Heart right ventricle (tissue), 16 donors: ENCODE measurements around the gene ZFPM1. TPM values are rescaled to one million over a fixed set of nuclear protein-coding genes. Genes with fewer than 3 reads are reported as not detected.

Experiments used
- ATAC-seq, 8 donors: fragments of 200-7000 bp; cut with Tn5 transposase; one replicate each; pipeline ENCODE4 v1.9.1; 2020; ENCODE audit warnings: mild to moderate bottlenecking in 8 of 8, moderate library complexity in 8 of 8, moderate number of reproducible peaks in 1 of 8
- DNase-seq, 2 donors: peaks; one replicate each; pipeline ENCODE4 v3.0.0-alpha.2; 2020
- H3K27ac ChIP-seq, 10 donors: fragments of 200-600 bp; sonication (generic) in 2 of 10; one replicate each; pipeline versions ENCODE4 v1.5.0 to v1.8.0; 2020 to 2022; ENCODE audit warnings: mild to moderate bottlenecking in 3 of 10
- H3K27me3 ChIP-seq, 7 donors: fragments of 200-600 bp; one replicate each; pipeline ENCODE4 v1.8.0; 2021 to 2022; ENCODE audit warnings: mild to moderate bottlenecking in 2 of 7
- H3K36me3 ChIP-seq, 9 donors: fragments of 200-600 bp; sonication (generic) in 1 of 9; one replicate each; pipeline versions ENCODE4 v1.5.0 to v1.8.0; 2020 to 2022; ENCODE audit warnings: mild to moderate bottlenecking in 2 of 9
- H3K4me1 ChIP-seq, 9 donors: fragments of 200-600 bp; sonication (generic) in 1 of 9; one replicate each; pipeline versions ENCODE4 v1.5.0 to v1.8.0; 2020 to 2022; ENCODE audit warnings: mild to moderate bottlenecking in 4 of 9
- H3K4me3 ChIP-seq, 10 donors: fragments of 200-600 bp; sonication (generic) in 2 of 10; one replicate each; pipeline versions ENCODE4 v1.5.0 to v1.8.0; 2020 to 2022; ENCODE audit warnings: mild to moderate bottlenecking in 7 of 10, moderate library complexity in 2 of 10
- H3K9me3 ChIP-seq, 11 donors: fragments of 200-600 bp in 10 of 11; sonication (generic) in 2 of 11; one replicate each; pipeline versions ENCODE4 v1.5.0 to v1.8.0; 2013 to 2022; ENCODE audit warnings: mild to moderate bottlenecking in 2 of 11, control low read depth in 1 of 11, moderate library complexity in 1 of 11
- WGBS, 2 donors: extraction: QIAGEN DNeasy Blood & Tissue Kit; methylation state at CpG; one replicate each; pipeline ENCODE4 v1.1.7; 2013; ENCODE audit warnings: inconsistent platforms in 1 of 2; 5-methylcytosine and 5-hydroxymethylcytosine counted together
- intact Hi-C, 10 donors: fragments of 100-400 bp; cut with DNase I; formaldehyde crosslinking; loops; one replicate each; pipeline versions ENCODE4 v1.11.1 to v1.14.2; 2022
- polyA plus RNA-seq, 2 donors: library from polyadenylated mRNA; stranded (reverse); fragments of 200-250 nt; gene quantifications; one replicate each; pipeline ENCODE4 v1.2.3, GENCODE V29; 2013
- total RNA-seq, 10 donors: library from RNA; stranded (reverse); fragmentation: NEBNext Ultra II Directional in 3 of 10; extraction: Animal tissue kit (Norgen Biotek cat#: 25700) in 3 of 10; gene quantifications; one replicate each; pipeline versions ENCODE4 v1.2.1 to v1.2.4, GENCODE V29; 2021 to 2023
- TF ChIP-seq, protein P1 (sequence below), 9 donors: fragments of 200-600 bp; sonication (generic) in 2 of 9; IDR thresholded peaks; one replicate each; pipeline versions ENCODE4 v1.5.0 to v1.8.0; 2021 to 2022; ENCODE audit warnings: antibody characterized with exemption in 9 of 9, mild to moderate bottlenecking in 5 of 9, moderate library complexity in 1 of 9
- donor health status: Arrhythmogenic right ventricular cardiomyopathy.
- donor health status: ischemic (EF 13 %, LVEDD 7.1; RV severe dilation, severe dysfunction).
- donor health status: healthy with polysubstance abuse.
- donor health status: DM: no; HTN: yes; CAD: no.
- donor health status: DM: no; HTN: no; CAD: no.
- donor health status: ischemic (EF 25% LVEDD 6.9; RV normal size, moderate dysfunction).
- donor health status: ischemic (EF 25% LVEDD 5.7; RV mildly dilated, moderate dysfunction).
- donor health status: healthy.
- donor health status: DM: yes; HTN: yes; CAD: no.
- donor health status: Ischemic cardiomyopathy.
- donor health status: ischemic (EF 35%, LVEDD 5.7; RV mildly dilated, moderate dysfunction).
- donor health status: nonischemic (EF 11% LVEDD 7.7; RV severe dilation, severe dysfunction).
- donor health status: DM: yes; HTN: yes; CAD: no.
- donor health status: PGD.
- donor health status: ischemic (EF 29% LVEDD 5.4; RV normal size, mild dysfunction).
- donor health status: nonischemic (EF 23%, LVEDD 6.1; RV moderate dilation, normal function).

Gene ZFPM1
- total and polyA plus RNA-seq, 12 donors: 2.0 to 10.4 (median 4.4) TPM

DNA sequence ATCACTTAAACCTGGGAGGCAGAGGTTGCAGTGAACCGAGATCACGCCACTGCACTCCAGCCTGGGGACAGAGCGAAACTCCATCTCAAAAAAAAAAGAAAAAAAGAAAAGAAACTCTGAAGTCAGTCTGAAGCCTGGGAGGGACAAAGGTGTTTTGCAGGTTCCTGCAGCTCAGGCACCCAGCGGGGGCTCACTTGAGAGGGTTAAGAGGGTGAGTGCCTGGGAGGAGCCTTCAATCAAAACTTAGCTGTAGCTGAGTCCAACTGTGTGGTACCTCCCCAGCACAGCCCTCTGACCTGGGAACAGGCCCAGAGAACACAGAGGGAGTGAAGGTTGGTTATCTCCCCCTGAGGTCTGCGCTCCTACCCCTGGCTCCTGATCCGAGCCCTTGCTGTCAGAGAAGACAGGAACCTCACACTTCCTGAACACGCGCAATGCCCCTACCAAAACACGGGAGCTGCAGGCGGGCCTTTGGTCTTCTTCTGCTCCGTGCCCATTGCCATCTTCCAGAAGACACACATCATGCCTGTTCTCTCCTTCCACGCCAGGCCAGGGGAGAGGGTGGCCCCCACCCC lies 96.7 kb downstream of the ZFPM1 start:
- H3K36me3 ChIP-seq: no peaks in the 10 kb centered on the region
- H3K27ac ChIP-seq: no peak overlapping the region
- peaks cover 0 to 5% (median 0%) of the 10 kb centered on the region in 11 donors for H3K9me3 ChIP-seq
- no peak for DNase-seq
- peak in 2 of 8 donors; percentile 9 to 14 for ATAC-seq
- TF ChIP-seq, protein P1, sequence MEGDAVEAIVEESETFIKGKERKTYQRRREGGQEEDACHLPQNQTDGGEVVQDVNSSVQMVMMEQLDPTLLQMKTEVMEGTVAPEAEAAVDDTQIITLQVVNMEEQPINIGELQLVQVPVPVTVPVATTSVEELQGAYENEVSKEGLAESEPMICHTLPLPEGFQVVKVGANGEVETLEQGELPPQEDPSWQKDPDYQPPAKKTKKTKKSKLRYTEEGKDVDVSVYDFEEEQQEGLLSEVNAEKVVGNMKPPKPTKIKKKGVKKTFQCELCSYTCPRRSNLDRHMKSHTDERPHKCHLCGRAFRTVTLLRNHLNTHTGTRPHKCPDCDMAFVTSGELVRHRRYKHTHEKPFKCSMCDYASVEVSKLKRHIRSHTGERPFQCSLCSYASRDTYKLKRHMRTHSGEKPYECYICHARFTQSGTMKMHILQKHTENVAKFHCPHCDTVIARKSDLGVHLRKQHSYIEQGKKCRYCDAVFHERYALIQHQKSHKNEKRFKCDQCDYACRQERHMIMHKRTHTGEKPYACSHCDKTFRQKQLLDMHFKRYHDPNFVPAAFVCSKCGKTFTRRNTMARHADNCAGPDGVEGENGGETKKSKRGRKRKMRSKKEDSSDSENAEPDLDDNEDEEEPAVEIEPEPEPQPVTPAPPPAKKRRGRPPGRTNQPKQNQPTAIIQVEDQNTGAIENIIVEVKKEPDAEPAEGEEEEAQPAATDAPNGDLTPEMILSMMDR (IDR thresholded peaks at IDR 0.05): no peak
- H3K4me3 ChIP-seq: no peak overlapping the region
- H3K4me1 ChIP-seq: peaks cover 0 to 15% (median 10%) of the 10 kb centered on the region in 9 donors
- H3K27me3 ChIP-seq: peaks cover 0 to 64% (median 33%) of the 10 kb centered on the region in 7 donors
- intact Hi-C loops: loop anchor here in 1 of 10 donors (10.0 kb wide), 1 partner anchor 105 kb away; no protein-coding TSS in a partner anchor
- WGBS, 2 donors: 59 to 67% methylated on average over 12 of the region's 12 CpGs

DNA sequence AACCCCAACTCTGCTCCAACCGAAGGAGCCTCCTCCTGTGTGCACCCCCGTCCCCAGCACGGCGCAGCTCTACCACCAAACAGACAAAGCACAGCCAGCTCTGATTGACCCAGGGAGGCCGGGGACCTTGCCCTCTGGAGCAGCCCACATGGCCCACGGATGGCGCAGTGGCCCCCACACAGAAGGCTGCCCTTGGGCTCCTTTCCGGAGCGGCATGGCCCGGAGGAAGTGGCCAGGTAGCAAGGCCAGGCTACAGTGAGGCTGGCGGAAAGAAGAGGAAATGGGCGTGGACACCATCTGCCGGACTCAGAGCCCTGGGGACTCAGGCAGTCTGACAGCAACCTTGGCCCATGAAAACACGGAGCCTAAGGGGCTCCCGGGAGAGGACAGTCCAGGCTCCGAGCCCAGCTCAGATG lies 97.2 kb downstream of the ZFPM1 start:
- Histone ChIP-seq H3K27me3 (peaks cover 0 to 63% (median 30%) of the 10 kb centered on the region in 7 donors), H3K27ac (no peak overlapping the region), H3K36me3 (no peaks in the 10 kb centered on the region), H3K9me3 (no peaks in the 10 kb centered on the region), H3K4me1 (peaks cover 0 to 15% (median 10%) of the 10 kb centered on the region in 9 donors), H3K4me3 (no peak overlapping the region)
- 29 to 37% methylated on average over 16 of the region's 16 CpGs for WGBS, 2 donors
- ATAC-seq (peak; percentile 55 to 82 (median 64)), DNase-seq (no peak)
- intact Hi-C loops: loop anchor here in 1 of 10 donors (10.0 kb wide), 1 partner anchor 105 kb away; no protein-coding TSS in a partner anchor
- TF ChIP-seq, protein P1 (IDR thresholded peaks at IDR 0.05): peak in 1 of 9 donors; percentile 21

DNA sequence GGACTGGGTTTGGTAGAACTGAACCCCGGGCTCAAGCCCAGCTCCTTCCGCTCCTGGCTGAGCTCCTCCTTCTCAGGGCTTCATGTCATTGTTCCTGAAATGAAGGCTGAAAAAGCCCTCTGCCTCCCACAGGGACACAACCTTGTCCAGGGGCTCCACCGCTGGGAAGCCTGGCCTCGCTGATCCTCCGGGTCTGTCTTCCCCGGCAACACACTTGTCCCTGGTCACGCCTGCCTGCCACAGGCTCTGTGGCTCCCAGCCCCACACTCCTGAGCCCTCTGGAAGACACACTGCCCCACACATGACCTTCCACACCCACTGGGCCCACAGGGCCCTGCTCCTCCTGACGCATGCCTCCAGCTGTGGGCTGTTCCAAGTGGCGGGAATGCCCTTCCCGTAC lies 99.1 kb downstream of the ZFPM1 start:
- Histone ChIP-seq H3K4me3 (no peak overlapping the region), H3K4me1 (peaks cover 0 to 15% (median 10%) of the 10 kb centered on the region in 9 donors), H3K36me3 (no peaks in the 10 kb centered on the region), H3K9me3 (no peaks in the 10 kb centered on the region), H3K27ac (no peak overlapping the region), H3K27me3 (peaks cover 0 to 64% (median 28%) of the 10 kb centered on the region in 7 donors)
- 76 to 83% methylated on average over 10 of the region's 10 CpGs for WGBS, 2 donors
- DNase-seq: no peak
- ATAC-seq: no peak
- intact Hi-C loops: loop anchor here in 1 of 10 donors (10.0 kb wide), 1 partner anchor 107 kb away; no protein-coding TSS in a partner anchor
- TF ChIP-seq, protein P1 (IDR thresholded peaks at IDR 0.05): no peak

DNA sequence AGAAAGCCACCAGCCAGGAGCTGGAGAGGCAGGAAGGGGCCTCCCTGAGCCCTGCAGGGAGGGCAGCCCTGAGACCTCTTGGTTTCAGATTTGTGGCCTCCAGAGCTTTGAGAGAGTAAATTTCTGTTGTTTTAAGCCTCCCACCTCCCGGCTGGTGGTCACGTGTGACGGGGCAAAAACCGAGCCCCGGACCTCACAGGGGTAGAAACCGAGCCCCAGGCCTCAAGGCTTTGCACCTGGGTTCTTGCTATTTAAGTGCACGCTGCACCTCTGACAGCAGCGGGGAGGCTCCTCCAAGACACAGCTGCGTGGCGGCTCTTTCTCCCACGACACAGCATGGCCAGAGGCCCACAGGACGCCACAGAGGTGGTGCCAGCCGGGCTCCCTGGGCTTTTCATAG lies 99.7 kb downstream of the ZFPM1 start:
- Histone ChIP-seq H3K9me3 (no peaks in the 10 kb centered on the region), H3K27me3 (peaks cover 0 to 68% (median 34%) of the 10 kb centered on the region in 7 donors), H3K4me1 (peaks cover 0 to 15% (median 10%) of the 10 kb centered on the region in 9 donors), H3K4me3 (no peak overlapping the region), H3K36me3 (no peaks in the 10 kb centered on the region), H3K27ac (no peak overlapping the region)
- ATAC-seq (no peak), DNase-seq (no peak)
- TF ChIP-seq, protein P1 (IDR thresholded peaks at IDR 0.05): no peak
- 69 to 75% methylated on average over 13 of the region's 13 CpGs for WGBS, 2 donors
- intact Hi-C loops: loop anchor here in 1 of 10 donors (10.0 kb wide), 1 partner anchor 108 kb away; no protein-coding TSS in a partner anchor
